ENCODE measurements around the gene NAALADL2. TPM values are rescaled to one million over a fixed set of nuclear protein-coding genes. Genes with fewer than 3 reads are reported as not detected.

The NAALADL2 gene
- total and polyA plus RNA-seq, 2 of the 8 experiments (the other 6 are each of a cell fraction or from before 2014, with no cell fraction given), result 0.12 to 0.22 TPM

DNA sequence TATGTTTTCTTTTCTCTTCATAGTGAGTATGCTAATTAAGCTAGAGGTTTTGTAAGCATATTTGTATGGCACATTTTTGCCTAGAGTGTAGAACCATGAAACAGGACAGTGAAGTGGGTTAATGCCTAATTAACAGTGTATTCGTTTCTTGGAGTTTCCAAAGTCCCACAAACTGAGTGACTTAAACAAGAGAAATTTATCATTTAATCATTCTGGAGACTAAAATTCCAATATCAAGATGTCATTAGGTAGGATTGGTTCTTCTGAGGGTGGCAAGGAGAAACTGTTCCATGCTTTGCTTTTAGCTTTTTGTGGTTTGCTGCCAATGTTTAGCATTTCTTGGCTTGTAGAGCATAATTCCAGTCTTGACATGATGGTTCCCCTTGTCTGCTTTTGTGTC, 734.2 kb downstream of the NAALADL2 start (continued):
- TF ChIP-seq CHD7 (IDR thresholded peaks at IDR 0.05; ENCODE audit: insufficient replicate concordance, low read length) (no peak), SIN3A (conservative IDR thresholded peaks at IDR 0.05 in 1 of 2, IDR thresholded peaks at IDR 0.05 in 1 of 2; ENCODE audit: low read depth in 1 of 2, low read length in 2 of 2) (no peak), HDAC2 (IDR thresholded peaks at IDR 0.05; ENCODE audit: borderline replicate concordance in 1 of 2, low read depth in 2 of 2, low read length in 2 of 2) (no peak), SAP30 (IDR thresholded peaks at IDR 0.05; ENCODE audit: insufficient read depth, insufficient replicate concordance, low read length) (no peak), TCF12 (IDR thresholded peaks at IDR 0.05; ENCODE audit: low read depth, low read length) (no peak), CHD1 (IDR thresholded peaks at IDR 0.05; ENCODE audit: low read depth, low read length) (no peak), CHD2 (IDR thresholded peaks at IDR 0.05; ENCODE audit: low read length) (no peak), SP1 (IDR thresholded peaks at IDR 0.05; ENCODE audit: low read depth, low read length) (no peak), KDM4A (IDR thresholded peaks at IDR 0.05; ENCODE audit: low read depth, low read length, severe bottlenecking) (no peak), SRF (IDR thresholded peaks at IDR 0.05; ENCODE audit: low read depth, low read length) (no peak), SIX5 (IDR thresholded peaks at IDR 0.05; ENCODE audit: low read depth, low read length) (no peak), CTBP2 (IDR thresholded peaks at IDR 0.05; ENCODE audit: borderline replicate concordance, insufficient read depth, insufficient read length, low read length) (no peak)
